EH (cell line): Measurements from ENCODE around the gene ARHGEF40.

Experiments
- DNase-seq: peaks from one replicate; pipeline ENCODE4 v3.0.0-alpha.2; 2015; ENCODE audit warnings: low read depth

Gene ARHGEF40

GRCh38 chr14:21059842-21060613, 10.1 kb upstream of the ARHGEF40 start:
- DNase-seq: peak; percentile 65

GRCh38 chr14:21060614-21061346, 9.3 kb upstream of the ARHGEF40 start:
- DNase-seq: no peak

GRCh38 chr14:21061347-21061668, 8.8 kb upstream of the ARHGEF40 start:
- DNase-seq: no peak

- DNase-seq: peak; percentile 91
Observed at GRCh38 chr14:21063479-21063878, 6.6 kb upstream of the ARHGEF40 start.

- DNase-seq: no peak
Observed at GRCh38 chr14:21066882-21067502, 3.1 kb upstream of the ARHGEF40 start.

- DNase-seq: peak; percentile 70
Observed at GRCh38 chr14:21068521-21069387, 1.4 kb upstream of the ARHGEF40 start.

- peak; percentile 48 for DNase-seq
Observed at GRCh38 chr14:21069388-21070082, 569 bp upstream of the ARHGEF40 start.

GRCh38 chr14:21070610-21071224, 613 bp downstream of the ARHGEF40 start:
- DNase-seq: peak; percentile 59

- peak; percentile 95 for DNase-seq
Observed at GRCh38 chr14:21071225-21072030, 1.3 kb downstream of the ARHGEF40 start.

GRCh38 chr14:21072031-21072473, 1.9 kb downstream of the ARHGEF40 start:
- peak; percentile 76 for DNase-seq

- DNase-seq: no peak
Observed at GRCh38 chr14:21072781-21073339, 2.8 kb downstream of the ARHGEF40 start.

GRCh38 chr14:21073921-21074320, 3.8 kb downstream of the ARHGEF40 start:
- no peak for DNase-seq

- no peak for DNase-seq
Observed at GRCh38 chr14:21074398-21075272, 4.5 kb downstream of the ARHGEF40 start.

- DNase-seq: no peak
Observed at GRCh38 chr14:21075719-21076437, 5.8 kb downstream of the ARHGEF40 start.

GRCh38 chr14:21077672-21078071, 7.6 kb downstream of the ARHGEF40 start:
- no peak for DNase-seq

GRCh38 chr14:21078287-21078686, 8.2 kb downstream of the ARHGEF40 start:
- no peak for DNase-seq

GRCh38 chr14:21078726-21079125, 8.6 kb downstream of the ARHGEF40 start:
- no peak for DNase-seq

GRCh38 chr14:21081521-21082142, 11.5 kb downstream of the ARHGEF40 start:
- DNase-seq: no peak
